Measurements from ENCODE around the gene NEXN. TPM values are rescaled to one million over a fixed set of nuclear protein-coding genes. Genes with fewer than 3 reads are reported as not detected.

The NEXN gene
- total and polyA plus RNA-seq, 8 donors: 2.1 to 7.5 (median 3.1) TPM

GRCh38 chr1:77899647-77900320 is 11.4 kb downstream of the NEXN start:
- DNase-seq: no peak
- intact Hi-C loops (cut with DNase I): no loop called here
- Histone ChIP-seq H3K9me3 (no peaks in the 10 kb centered on the region), H3K4me1 (peaks cover 9 to 14% (median 12%) of the 10 kb centered on the region in 3 donors), H3K4me3 (no peak overlapping the region), H3K27me3 (no peaks in the 10 kb centered on the region), H3K27ac (no peak overlapping the region), H3K36me3 (no peaks in the 10 kb centered on the region)
- no peak for TF ChIP-seq CTCF (IDR thresholded peaks at IDR 0.05)
- FAIRE-seq: no peak
- peak in 3 of 4 donors; percentile 45 to 63 (median 63) for ATAC-seq
- WGBS, 2 donors: 36 to 51% methylated on average over 4 of the region's 4 CpGs

GRCh38 chr1:77900687-77901293 is 12.4 kb downstream of the NEXN start:
- peak; percentile 90 to 97 (median 94) for ATAC-seq
- intact Hi-C loops (cut with DNase I): no loop called here
- peak in 3 of 6 donors; percentile 20 to 39 (median 24) for DNase-seq
- no peak overlapping the region for H3K4me3 ChIP-seq
- TF ChIP-seq CTCF (IDR thresholded peaks at IDR 0.05): peak; percentile 4 to 61 (median 40)
- no peaks in the 10 kb centered on the region for H3K36me3 ChIP-seq
- H3K9me3 ChIP-seq: no peaks in the 10 kb centered on the region
- H3K4me1 ChIP-seq: peaks cover 9 to 14% (median 12%) of the 10 kb centered on the region in 3 donors
- no peaks in the 10 kb centered on the region for H3K27me3 ChIP-seq
- WGBS, 2 donors: 6 to 8% methylated on average over 4 of the region's 4 CpGs
- H3K27ac ChIP-seq: no peak overlapping the region
- FAIRE-seq: peak; percentile 47

- Histone ChIP-seq H3K4me1 (peaks cover 1 to 7% (median 1%) of the 10 kb centered on the region in 3 donors), H3K36me3 (no peaks in the 10 kb centered on the region), H3K27me3 (no peaks in the 10 kb centered on the region), H3K27ac (no peak overlapping the region), H3K9me3 (no peaks in the 10 kb centered on the region), H3K4me3 (no peak overlapping the region)
- ATAC-seq: no peak
- WGBS, 2 donors: 84 to 96% methylated on average over 1 of the region's 1 CpG
- no peak for FAIRE-seq
- intact Hi-C loops (cut with DNase I): no loop called here
- DNase-seq: no peak
- TF ChIP-seq CTCF (IDR thresholded peaks at IDR 0.05): no peak
These were observed 17.2 kb downstream of the NEXN start for GRCh38 chr1:77905603-77906002.

GRCh38 chr1:77906019-77906545 is 17.7 kb downstream of the NEXN start:
- no peak overlapping the region for H3K4me3 ChIP-seq

More at GRCh38 chr1:77906019-77906545, 17.7 kb downstream of the NEXN start:
- Histone ChIP-seq H3K27ac (no peak overlapping the region), H3K36me3 (no peaks in the 10 kb centered on the region), H3K4me1 (peaks cover 0 to 4% (median 0%) of the 10 kb centered on the region in 3 donors), H3K27me3 (no peaks in the 10 kb centered on the region), H3K9me3 (no peaks in the 10 kb centered on the region)
- no peak for TF ChIP-seq CTCF (IDR thresholded peaks at IDR 0.05)
- peak; percentile 5 for FAIRE-seq
- intact Hi-C loops (cut with DNase I): no loop called here
- no peak for ATAC-seq
- no peak for DNase-seq
- WGBS, 2 donors: 51 to 57% methylated on average over 2 of the region's 2 CpGs

Data from pancreas (tissue), 10 donors.